VCaP (cell line): ENCODE data around the gene MS4A10.
A peak's percentile ranks its signal among the peaks of the same experiment; 100 is the strongest.

Experiments used
- H3K27ac ChIP-seq: fragments of 450-650 bp; 2 replicates; pipeline ENCODE4 v1.5.1; 2017
- TF ChIP-seq, protein P1 (sequence below): fragments of 450-650 bp; conservative IDR thresholded peaks from 2 replicates; pipeline ENCODE4 v1.5.1; 2017; ENCODE audit warnings: mild to moderate bottlenecking, moderate library complexity

Gene MS4A10

DNA sequence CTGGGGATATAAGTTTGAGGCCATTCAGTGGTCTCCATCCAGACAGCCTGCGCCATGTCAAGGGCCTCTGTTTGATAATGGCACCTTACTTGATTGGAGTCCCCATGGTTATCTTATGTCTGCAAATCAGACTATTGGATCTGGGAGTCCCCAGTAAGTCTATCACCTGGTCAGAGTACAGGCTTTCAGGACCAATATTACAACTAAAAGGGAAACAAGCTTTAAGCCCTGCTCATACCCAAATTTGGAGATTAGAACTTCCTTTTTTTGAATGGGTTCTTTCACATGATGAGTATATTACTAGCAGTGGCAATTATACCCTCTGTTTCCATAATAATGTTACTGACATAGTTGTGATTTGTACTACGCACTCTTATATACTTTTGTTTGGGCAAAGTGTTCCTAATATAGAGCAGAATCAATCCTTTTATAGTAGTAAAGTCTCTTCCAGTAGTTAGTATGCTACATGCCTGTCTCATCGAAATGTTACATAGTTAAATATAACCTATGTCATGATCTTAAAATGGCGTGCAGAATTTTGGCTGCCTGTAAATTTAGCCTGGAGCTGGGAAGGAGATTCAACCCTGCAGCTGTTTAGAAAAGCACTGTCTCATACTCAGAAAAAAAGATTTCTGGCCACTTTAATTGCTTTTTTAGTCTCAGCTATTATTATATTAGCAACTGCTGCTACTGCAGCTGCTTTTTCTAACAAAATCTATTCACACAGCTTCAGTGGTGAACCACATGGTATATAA is 23.5 kb upstream of the MS4A10 start:
- H3K27ac ChIP-seq = no peak overlapping the region
- TF ChIP-seq, protein P1, sequence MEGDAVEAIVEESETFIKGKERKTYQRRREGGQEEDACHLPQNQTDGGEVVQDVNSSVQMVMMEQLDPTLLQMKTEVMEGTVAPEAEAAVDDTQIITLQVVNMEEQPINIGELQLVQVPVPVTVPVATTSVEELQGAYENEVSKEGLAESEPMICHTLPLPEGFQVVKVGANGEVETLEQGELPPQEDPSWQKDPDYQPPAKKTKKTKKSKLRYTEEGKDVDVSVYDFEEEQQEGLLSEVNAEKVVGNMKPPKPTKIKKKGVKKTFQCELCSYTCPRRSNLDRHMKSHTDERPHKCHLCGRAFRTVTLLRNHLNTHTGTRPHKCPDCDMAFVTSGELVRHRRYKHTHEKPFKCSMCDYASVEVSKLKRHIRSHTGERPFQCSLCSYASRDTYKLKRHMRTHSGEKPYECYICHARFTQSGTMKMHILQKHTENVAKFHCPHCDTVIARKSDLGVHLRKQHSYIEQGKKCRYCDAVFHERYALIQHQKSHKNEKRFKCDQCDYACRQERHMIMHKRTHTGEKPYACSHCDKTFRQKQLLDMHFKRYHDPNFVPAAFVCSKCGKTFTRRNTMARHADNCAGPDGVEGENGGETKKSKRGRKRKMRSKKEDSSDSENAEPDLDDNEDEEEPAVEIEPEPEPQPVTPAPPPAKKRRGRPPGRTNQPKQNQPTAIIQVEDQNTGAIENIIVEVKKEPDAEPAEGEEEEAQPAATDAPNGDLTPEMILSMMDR = no peak

DNA sequence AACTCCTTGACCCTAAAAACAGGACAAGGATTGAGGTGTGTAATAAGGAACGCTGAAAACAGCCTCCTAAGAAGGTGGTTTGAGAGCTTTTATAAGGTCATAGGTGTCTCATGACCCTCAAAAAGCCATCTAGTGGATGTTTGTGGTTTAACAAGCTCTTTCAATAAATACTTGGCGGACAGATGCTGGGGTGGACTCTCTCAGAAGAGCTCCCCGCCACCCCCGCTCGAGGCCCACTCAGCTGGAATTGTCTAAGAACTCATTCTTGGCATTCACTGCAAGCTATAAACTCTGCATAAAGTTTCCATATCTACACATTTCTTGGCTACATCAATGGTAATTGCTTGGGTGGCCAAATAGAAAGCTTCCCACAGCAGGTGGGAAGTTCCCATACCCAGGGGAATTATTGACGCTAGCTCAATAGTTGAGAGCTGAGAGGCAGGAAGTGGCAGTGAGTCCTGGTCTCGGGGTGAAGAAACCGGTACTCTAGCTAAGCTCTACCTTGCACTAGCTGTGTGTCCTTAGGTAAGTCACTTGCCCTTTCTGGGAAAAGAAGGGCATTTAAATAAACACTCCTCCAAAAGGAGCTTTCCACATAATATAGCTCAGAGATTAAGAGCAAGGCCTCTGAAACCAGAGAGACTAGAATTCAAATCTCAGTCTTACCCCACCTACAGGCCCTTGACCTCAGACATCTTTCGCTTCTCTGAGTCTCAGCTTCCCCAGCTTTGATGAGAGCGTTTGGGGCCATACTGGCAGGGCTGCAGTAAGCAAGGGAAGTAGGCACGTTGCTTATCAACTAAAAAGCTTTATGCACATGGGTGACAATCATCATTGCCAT is 22.1 kb upstream of the MS4A10 start:
- TF ChIP-seq, protein P1 = peak; percentile 61
- H3K27ac ChIP-seq = no peak overlapping the region

DNA sequence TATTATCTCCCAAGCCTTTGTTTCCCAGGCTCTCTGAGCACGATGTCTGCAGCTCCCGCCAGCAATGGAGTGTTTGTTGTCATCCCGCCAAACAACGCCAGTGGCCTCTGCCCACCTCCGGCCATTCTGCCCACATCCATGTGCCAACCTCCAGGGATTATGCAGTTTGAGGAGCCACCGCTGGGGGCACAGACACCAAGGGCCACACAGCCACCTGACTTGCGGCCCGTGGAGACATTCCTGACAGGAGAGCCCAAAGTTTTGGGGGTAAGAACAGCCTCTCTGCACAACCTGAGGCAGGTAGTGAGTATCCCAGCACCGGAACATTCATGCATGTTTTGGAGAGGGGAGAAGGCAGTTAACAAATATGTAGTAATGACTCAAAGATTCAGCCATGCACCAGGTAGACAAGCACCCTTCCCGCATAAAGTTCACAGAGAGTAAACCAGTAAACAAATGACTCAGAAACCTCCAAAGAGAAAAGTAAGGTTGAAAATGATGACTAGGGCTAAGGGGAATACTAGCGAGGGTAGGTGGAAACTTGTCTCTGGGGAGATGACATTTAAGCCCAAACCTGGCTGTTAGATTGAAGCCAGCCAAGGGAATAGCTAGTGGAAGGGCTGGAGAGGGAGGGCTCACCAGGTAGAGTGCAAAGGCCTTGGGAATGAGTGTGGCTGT is 21.3 kb upstream of the MS4A10 start:
- TF ChIP-seq, protein P1 = no peak
- no peak overlapping the region for H3K27ac ChIP-seq

DNA sequence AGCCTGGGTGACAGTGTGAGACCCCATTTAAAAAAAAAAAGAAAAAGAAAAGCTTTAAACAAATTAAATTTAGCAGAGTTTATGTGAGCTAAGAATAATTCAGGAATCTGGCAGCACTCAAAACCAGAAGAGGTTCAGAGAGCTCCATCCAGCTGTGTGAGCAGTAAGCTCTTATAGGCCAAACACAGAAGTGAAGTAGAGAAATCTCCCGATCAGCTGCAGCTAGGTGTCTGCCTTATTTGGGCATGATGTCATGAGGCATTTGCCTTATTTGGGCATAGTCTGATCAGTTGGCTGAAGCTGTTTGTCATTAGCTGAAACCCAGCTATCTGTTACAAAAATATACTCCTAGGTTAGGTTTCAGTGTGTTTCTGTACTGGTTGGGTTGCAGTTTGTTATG is 20.3 kb upstream of the MS4A10 start:
- TF ChIP-seq, protein P1 = no peak
- no peak overlapping the region for H3K27ac ChIP-seq

DNA sequence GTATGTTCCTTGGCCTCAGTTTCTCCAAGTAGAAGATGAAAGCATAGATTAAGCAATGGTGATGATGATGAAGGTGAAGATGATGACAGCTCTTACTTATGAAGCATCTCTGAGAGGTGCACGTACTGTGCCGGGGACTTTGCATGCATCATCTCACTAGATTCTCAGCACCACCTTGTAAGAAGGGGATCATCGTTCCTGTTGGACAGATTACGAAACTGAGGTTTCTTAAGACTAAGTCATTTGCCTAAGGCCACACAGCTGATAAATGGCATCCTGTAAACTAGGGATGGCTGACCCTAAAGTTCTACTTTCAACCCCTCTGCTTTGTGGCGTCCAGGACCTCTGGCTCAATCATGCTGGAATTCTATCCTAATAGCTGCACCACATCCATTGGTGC is 19.8 kb upstream of the MS4A10 start:
- no peak overlapping the region for H3K27ac ChIP-seq
- TF ChIP-seq, protein P1 = no peak

DNA sequence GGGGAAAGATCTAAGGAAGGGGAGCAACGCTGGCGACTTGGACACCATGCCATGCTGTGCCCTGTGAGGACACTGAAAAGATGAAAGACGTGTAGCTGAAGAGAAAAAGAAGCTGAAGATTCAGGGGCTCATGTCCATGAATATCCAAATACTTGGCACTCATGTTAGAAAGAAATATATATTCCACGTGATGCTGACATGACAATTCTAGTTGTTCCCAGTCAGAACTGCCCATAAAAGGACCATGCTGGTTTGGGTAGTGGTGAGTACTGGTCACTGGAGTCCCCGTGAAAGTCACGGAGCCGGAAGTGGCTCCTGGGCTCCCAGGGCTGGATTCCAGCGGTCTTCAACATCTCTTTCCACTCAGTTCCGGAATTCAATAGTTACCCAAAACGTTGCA is 18.6 kb upstream of the MS4A10 start:
- no peak overlapping the region for H3K27ac ChIP-seq
- TF ChIP-seq, protein P1 = no peak

DNA sequence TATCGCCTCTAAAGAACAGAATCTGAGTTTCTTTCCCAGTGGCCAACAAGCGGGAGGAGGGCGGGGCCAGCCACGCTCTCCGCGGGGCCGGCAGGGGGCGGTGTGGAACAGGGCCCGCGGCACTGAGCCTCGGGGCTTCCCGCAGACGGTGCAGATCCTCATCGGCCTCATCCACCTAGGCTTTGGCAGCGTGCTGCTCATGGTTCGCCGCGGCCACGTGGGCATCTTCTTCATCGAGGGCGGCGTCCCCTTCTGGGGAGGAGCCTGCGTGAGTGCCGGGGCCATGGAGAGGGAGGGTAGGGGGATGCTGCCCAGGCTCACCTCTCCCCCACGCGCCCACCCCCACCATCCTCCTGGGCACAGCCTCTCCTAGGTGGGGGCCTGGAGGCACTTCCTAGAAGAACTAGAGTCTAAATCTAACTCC is 17.7 kb upstream of the MS4A10 start:
- TF ChIP-seq, protein P1 = no peak
- H3K27ac ChIP-seq = no peak overlapping the region
